NCI-H345 treated with DMSO at 0.1 percent for 48 hours (cell line): ENCODE measurements around the gene TRAPPC2L.
"Not testable (repeated sequence)": the region's sequence is repeated elsewhere in the genome, so short reads cannot be mapped to it uniquely, and the experiment has no call there.

Experiments
- DNase-seq: peaks from one replicate; lab custom pipeline; 2025; ENCODE audit not compliant: unreplicated experiment; lab: John Stamatoyannopoulos, UW

TRAPPC2L gene

GRCh38 chr16:88817785-88818574 lies 38.9 kb upstream of the TRAPPC2L start:
- DNase-seq, result no peak

- DNase-seq, result no peak
These were observed 38.4 kb upstream of the TRAPPC2L start for GRCh38 chr16:88818575-88818874.

DNA sequence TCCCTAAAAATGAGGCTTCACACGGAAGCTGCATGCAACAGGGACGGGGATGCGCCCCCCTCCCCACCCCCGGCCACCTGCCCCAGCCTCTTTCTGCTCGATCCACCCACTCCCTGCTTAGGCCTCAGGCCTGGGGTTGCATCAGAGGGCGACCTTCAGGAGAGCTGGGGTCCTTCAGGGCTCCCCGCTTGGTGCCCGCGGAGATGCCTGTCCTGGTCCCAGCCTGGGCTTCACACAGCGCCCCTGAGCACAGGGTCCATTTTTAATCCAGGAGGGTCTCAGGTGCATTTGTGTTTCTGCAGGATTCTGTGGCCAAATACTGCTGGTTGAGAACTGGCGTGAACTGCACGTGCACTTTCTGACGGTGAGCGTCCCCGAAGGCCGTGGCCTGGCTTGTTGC lies 37.8 kb upstream of the TRAPPC2L start:
- DNase-seq, result no peak

DNA sequence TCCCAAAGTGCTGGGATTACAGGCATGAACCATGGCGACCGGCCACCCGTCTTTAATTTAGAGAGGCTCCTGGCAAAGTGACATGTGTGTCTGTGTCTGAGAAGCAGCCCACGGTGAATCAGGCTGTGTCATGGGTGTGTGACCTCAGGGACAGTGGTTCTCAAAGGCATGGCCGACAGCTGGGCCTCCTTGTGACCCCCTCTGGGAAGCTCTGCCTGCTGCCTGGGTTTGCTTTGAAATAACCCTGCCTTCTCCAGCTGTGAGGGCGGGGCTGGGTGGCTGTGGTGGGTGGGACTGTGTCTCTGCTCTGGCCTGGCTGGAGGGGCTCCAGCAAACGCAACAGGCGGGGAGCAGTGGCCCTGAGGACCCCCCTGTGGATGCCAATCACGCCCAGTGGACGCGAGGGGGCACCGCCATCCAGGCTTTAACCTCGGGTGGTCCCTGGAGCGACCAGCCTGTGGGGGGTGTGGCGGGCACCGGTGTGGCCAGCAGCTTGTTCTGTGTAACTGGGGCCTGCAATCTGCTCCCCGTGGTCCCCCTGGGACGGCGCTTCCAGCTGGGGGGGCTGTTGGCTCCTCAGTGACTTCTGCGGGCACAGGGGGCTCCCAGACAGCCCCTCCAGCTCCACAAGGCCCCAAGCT lies 36.4 kb upstream of the TRAPPC2L start:
- DNase-seq, result no peak

- no peak for DNase-seq
These were observed 35.6 kb upstream of the TRAPPC2L start for GRCh38 chr16:88821168-88821850.

DNA sequence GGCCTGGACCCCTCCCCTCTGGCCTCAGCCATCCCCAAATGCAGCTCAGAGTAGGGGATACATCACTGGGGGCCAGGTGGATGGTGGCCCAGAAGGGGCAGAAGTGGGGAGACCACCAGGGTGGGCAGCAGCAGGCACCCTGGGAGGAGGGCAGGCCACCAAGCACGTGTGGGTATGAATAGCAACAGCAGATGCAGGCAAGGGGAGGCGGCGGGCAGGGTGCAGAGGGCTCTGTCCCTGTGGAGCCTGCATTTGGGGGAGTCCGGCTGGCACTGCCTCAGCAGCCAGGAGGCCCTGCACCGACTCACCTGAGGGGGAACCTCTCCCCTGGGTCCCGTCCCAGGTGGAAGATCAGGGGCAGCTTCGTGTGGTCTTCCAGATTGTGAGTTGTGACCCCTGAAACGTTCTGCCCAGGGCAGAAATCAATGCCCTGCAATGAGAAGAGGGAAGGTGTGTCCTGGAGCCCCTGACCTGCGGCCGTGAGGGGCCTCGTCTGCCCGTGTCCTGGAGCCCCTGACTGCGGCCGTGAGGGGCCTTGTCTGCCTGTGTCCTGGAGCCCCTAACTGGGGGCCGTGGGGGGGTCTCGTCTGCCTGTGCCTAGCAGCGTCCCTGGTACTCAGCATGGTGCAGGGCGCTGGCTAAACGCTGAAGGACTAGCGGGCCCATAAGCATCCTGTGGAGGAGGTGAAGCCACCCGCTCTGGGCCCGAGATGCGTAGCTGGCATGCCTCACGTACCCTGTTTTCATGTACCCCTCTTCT lies 34.5 kb upstream of the TRAPPC2L start:
- no peak for DNase-seq

DNA sequence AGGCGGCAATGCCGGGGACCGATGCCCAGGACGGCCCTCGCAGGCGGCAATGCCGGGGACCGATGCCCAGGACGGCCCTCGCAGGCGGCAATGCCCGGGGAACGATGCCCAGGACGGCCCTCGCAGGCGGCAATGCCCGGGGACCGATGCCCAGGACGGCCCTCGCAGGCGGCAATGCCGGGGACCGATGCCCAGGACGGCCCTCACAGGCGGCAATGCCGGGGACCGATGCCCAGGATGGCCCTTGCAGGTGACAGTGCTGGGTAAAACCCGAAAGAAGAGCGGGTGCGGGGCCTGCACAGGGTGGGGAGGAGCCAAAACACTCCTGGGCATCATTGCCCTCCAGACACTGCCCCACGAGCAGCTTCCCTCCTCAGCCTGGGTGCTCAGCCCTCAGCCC lies 33.3 kb upstream of the TRAPPC2L start:
- DNase-seq, result not testable (repeated sequence)

GRCh38 chr16:88824256-88825077 lies 32.5 kb upstream of the TRAPPC2L start:
- DNase-seq, result no peak

DNA sequence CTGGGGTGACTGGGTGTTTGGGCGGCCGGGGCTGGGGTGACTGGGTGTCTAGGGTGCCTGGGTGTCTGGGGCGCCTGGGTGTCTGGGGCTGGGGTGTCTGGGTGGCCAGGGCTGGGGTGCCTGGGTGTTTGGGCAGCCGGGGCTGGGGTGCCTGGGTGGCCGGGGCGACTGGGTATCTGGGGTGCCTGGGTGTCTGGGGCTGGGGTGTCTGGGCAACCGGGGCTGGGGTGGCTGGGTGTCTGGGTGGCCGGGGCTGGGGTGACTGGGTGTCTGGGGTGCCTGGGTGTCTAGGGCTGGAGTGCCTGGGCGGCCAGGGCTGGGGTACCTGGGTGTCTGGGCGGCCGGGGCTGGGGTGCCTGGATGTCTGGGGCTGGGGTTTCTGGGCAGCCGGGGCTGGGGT lies 31.8 kb upstream of the TRAPPC2L start:
- DNase-seq, result no peak

GRCh38 chr16:88826070-88826840 lies 30.7 kb upstream of the TRAPPC2L start:
- no peak for DNase-seq

DNA sequence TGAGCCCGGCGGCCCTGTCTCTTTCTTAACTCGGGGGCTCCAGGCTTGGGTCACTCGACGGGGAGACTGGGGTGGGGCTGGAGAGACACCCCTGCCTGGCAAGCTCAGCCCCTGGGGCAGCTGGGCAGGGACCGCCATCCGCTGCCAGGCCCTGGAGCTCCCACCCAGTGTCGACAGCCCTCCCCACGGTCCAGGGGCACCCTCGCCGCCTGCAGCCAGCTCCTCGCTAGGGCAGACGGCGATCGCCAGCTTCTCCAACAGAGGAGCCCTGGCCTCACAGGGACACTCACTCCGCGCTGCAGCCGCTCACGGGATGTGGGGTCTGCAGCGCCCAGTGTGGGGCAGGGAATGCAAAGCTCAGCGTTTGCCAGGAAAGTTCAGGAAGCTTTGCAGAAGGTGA lies 29.2 kb upstream of the TRAPPC2L start:
- DNase-seq, result no peak

GRCh38 chr16:88828711-88829110 lies 28.2 kb upstream of the TRAPPC2L start:
- DNase-seq, result no peak

DNA sequence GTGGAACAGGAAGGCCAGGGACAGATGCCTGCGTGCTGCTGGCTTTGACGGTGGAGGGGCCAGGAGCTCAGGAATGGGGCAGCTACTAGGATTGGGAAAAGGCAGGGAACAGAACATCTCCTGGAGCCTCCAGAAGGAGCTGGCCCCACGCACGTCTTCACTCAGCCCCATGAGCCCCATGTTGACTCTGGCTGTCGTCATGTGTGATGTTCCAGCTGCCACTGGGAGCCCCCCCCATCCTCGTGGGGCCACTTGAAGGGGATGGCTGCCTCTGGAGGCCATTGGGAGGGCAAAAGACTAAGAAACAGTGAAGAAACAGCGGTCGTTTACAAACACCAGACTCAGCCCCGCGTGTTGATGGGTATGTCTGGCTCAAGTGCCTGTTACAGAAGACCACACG lies 26.7 kb upstream of the TRAPPC2L start:
- no peak for DNase-seq

DNA sequence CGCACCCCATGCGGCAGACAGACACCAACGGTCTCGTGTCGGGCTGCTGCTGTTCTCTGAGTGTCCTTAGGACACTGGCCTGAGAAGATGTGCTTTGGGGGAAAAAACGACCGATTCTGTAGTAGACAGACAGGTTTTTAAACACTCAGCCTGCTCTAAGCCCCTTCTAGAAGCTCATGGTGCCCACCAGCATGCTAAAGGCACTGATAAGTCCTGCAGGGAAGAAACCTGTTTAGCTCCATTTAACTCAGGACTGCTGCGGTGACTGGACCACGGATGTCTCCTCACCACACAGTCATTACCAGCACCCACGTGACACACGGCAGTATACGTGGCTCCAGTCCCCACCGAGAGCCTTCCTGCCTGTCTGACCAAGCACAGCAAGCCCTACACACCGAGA lies 26.1 kb upstream of the TRAPPC2L start:
- no peak for DNase-seq

GRCh38 chr16:88831838-88832237 lies 25.1 kb upstream of the TRAPPC2L start:
- DNase-seq, result no peak

- DNase-seq, result no peak
These were observed 23.8 kb upstream of the TRAPPC2L start for GRCh38 chr16:88833086-88833485.

GRCh38 chr16:88834670-88835069 lies 22.3 kb upstream of the TRAPPC2L start:
- no peak for DNase-seq

- DNase-seq, result no peak
These were observed 21.5 kb upstream of the TRAPPC2L start for GRCh38 chr16:88835383-88835782.

GRCh38 chr16:88835818-88836217 lies 21.1 kb upstream of the TRAPPC2L start:
- DNase-seq, result no peak

- DNase-seq, result no peak
These were observed 20.1 kb upstream of the TRAPPC2L start for GRCh38 chr16:88836791-88837190.
